ENCODE measurements around the gene POLR2E.

The POLR2E gene

DNA sequence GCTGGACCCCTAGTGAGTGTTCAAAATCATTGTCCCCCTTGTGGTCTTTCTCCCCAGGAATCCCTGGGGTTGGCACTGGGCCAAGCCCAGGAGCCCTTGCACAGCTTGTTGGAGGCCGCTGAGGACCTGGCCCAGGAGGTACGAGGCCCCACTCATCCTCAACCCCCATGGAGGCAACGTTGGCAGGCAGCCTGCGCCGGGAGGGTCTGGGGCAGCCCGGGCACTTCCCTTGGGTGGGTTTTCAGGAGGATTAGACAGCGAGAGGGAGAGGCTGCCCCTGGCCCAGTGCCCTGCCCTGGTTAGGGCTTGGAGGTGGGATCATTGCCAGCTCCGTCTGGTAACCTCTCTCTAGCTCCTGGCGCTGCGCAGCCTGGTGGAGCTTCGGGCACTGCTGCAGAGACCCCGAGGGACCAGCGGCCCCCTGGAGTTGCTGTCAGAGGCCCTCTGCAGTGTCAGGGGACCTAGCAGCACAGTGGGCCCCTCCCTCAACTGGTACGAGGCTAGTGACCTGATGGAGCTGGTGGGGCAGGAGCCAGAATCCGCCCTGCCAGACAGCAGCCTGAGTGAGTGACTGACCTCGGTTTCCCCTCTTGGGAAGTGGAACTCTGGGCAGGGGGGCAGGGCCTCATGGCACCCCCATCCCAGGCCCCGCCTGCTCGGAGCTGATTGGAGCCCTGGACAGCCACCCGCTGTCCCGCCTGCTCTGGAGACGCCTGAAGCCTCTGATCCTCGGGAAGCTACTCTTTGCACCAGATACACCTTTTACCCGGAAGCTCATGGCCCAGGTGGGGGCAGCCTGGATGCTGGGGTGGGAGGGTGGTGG lies 52.3 kb downstream of the POLR2E start:
- peak; percentile 73 for DNase-seq

DNA sequence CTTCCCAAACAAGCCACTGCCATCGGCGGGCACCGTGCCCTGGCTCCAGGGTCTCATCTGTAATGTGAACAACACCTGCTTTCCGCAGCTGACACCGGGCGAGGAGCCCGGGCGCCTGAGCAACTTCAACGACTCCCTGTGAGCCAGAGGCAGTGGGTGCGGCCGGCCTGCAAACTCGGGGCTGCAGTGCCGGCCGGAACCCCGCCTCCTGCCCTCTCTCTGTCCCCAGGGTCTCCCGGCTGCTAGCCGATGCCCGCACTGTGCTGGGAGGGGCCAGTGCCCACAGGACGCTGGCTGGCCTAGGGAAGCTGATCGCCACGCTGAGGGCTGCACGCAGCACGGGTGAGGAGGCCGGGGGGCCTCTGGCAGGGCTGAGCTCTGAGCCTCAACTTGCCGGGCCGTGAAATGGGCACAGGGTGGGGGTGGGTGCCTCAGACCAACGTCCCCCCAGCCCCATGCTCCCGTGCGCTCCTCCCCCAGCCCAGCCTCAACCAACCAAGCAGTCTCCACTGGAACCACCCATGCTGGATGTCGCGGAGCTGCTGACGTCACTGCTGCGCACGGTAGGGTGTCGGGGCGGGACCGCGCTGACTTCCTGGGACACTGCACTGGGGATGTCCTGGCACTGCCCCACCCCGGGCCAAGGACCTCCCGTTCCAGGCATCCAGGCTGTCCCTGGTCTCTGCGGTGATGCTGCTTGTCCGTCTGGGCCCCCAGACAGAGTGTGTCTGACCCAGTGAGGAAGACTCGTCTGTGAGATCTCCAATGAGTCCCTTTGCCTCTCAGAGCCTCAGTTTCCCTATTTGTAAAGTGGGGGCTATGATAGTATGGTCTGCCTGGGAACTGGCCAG lies 53.1 kb downstream of the POLR2E start:
- peak; percentile 25 for DNase-seq

DNA sequence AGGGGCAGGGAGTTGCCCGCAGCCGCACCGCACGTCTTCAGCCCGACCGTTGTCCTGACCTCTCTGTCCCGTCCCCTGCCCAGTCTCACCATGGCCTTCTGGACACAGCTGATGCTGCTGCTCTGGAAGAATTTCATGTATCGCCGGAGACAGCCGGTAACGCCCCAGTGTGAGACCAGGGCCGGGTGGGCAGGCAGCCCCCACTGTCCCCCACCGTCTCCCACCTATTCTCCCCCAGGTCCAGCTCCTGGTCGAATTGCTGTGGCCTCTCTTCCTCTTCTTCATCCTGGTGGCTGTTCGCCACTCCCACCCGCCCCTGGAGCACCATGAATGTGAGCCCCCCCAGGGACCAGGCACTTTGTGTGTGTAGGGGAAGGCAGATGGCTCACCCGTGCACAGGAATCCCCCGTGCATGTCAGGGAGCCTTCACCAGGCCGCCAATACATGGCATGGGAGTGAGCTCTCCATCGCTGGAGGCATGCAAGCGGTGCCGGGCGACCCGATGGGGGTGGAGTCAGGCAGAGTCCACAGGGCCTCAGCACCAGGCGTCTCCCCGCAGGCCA lies 53.8 kb downstream of the POLR2E start:
- no peak for DNase-seq

DNA sequence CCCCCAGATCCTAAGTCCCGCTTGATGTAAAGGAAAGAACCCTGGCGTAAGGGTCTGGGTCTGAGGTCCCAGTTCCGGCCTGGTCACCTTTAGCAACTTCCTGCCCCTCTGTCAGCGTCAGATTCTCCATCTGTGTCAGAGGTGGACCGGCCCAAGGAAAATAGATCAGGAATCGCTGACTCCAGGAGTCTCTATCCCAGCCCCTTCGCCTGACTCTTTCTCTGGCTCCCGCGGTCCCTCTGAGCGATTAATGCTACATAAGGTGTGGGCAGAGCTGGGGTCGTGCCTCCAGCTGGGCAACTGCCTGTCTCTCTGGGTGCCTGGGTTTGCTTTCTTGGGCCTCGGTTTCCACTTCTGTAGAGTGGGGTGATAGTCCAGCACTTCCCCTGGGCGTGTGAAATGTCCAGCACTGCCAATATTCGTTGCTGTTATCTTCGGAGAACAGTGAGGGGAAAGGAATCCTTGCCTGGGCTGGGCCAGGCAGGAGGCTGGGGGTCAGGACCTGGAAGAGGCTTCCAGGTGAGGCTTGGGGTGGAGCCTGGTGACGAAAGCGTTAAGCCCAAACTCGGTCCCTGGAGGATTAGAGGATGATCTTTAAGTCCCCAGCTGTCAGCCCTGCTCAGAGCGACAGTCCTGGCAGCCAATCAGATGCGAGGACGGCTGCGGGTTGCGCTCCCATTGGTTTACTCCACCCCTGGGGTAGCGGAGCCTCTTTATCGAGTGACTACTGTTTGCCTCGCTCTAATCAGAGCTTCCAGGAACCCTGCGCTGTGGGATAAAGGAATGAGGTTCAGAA lies 54.5 kb downstream of the POLR2E start:
- peak; percentile 89 for DNase-seq

DNA sequence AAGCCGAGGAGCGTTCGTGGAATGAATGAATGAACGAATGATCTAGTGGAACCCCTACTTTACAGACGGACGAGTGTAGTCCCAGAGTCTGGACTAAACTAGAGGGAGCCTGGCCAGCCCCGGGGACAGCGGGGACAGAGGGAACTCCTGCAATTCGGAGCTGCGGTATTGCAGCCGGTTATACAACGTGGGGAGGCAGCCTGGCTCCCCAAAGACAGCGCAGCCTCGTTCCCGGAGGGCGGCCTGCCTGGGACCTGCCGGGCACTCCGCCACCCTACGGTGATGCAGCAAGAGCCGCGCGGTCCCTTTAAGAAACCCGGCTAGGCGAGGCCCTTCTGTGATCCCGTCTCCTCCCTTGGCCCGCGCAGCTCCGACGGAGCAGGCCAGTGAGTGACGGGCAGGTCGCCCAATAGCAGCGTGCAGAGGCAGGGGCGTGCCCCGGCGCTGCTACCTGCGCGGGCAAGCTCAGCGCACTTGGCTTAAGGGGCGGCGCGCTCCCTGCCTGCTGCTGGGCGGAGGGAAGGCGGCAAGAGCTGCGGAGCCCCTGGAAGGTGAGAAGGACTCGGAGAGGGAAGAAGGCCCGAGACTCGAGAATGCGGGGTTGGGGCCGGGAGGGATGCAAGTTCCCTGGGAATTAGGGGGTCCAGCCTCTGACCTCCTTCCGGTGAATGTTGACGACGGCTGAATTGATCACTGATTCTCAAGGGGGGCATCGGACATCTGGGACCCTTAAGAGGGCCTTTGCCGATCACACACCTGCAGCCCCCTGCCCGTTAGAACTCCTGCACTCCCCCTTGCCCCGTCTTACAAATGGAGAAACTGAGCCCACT lies 55.3 kb downstream of the POLR2E start, which contains the start of gene ABCA7:
Gene ABCA7 (plus strand): TSS at position 462 of the 830 bp plus-strand sequence. CDS start 1,255 bp downstream, outside the sequence.
- DNase-seq, result peak; percentile 94

DNA sequence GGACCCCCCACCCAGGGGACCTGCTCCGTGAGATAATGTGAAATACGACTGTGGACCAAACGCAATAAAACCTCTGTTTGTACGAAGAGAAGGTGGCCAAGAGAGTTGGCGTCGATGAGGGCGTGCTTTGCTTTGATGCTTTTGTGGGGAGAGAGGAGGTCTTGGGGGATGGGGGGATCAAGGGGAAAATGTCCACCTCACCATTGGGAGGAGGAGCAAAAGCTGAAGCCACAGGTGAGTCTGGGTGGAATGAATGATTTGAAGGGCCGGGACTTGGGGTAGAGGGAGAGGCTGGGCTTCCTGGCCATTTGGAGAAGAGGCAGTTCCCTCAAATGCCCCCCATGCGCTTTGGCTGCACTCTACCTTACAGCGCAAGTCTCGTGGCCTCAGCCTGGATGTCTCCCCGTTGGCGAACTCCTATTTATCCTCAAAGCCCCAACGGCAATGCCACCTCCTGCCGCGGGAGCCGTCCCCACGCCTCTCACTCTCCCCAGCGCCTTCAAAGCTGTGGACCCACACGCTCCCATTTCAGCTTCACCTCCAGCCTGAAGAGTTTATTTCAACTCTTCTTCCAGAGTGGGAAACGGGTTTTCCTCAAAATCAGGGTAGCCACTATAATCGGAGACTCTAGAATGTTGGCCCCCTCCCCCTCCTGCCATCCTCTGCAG lies 56.1 kb downstream of the POLR2E start:
- DNase-seq, result no peak

DNA sequence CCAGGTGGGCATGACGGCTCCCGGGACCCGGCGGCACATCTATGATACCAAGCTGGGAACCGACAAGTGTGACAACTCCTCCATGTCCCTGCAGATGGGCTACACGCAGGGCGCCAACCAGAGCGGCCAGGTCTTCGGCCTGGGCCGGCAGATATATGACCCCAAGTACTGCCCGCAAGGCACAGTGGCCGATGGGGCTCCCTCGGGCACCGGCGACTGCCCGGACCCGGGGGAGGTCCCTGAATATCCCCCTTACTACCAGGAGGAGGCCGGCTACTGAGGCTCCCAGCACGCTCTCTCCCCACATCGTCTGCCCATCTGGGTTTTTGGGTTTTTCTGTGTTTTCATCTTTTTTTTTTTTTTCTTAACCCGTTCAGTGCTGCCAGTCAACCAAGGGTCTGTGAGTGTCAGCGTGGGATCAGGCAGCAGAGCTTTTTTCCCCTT lies 57.5 kb downstream of the POLR2E start:
- DNase-seq, result no peak

All from NCI-H446 treated with DMSO at 0.1 percent for 48 hours (cell line).